ENCODE data around the gene AKR7A2. TPM values are rescaled to one million over a fixed set of nuclear protein-coding genes. Genes with fewer than 3 reads are reported as not detected.

The AKR7A2 gene
- polyA plus RNA-seq, 2 donors: 9.4 to 52.6 TPM

GRCh38 chr1:19338323-19338762 lies 26.4 kb upstream of the AKR7A2 start:
- H3K4me3 ChIP-seq (ENCODE audit: low read depth in 1 of 2, low read length in 2 of 2): no peak overlapping the region
- H3K9me3 ChIP-seq (ENCODE audit: control insufficient read depth in 2 of 2, insufficient read depth in 1 of 2, low read depth in 1 of 2, low read length in 1 of 2): no peaks in the 10 kb centered on the region
- no peaks in the 10 kb centered on the region for H3K27me3 ChIP-seq (ENCODE audit: control insufficient read depth in 1 of 2, insufficient read depth in 2 of 2, low read length in 2 of 2)
- WGBS, 2 donors: 75 to 82% methylated on average over 27 of the region's 27 CpGs
- H3K36me3 ChIP-seq (ENCODE audit: control insufficient read depth in 2 of 2, insufficient read depth in 2 of 2, low read length in 1 of 2): peaks cover 4 to 32% of the 10 kb centered on the region in 2 donors
- no peak overlapping the region for H3K27ac ChIP-seq (ENCODE audit: low read depth in 2 of 2, low read length in 1 of 2)
- no peaks in the 10 kb centered on the region for H3K4me1 ChIP-seq (ENCODE audit: control insufficient read depth in 2 of 2, insufficient read depth in 2 of 2, low read length in 1 of 2)

- Histone ChIP-seq H3K36me3 (ENCODE audit: control insufficient read depth in 2 of 2, insufficient read depth in 2 of 2, low read length in 1 of 2) (peaks cover 4 to 24% of the 10 kb centered on the region in 2 donors), H3K27me3 (ENCODE audit: control insufficient read depth in 1 of 2, insufficient read depth in 2 of 2, low read length in 2 of 2) (no peaks in the 10 kb centered on the region), H3K4me3 (ENCODE audit: low read depth in 1 of 2, low read length in 2 of 2) (no peak overlapping the region), H3K27ac (ENCODE audit: low read depth in 2 of 2, low read length in 1 of 2) (no peak overlapping the region), H3K4me1 (ENCODE audit: control insufficient read depth in 2 of 2, insufficient read depth in 2 of 2, low read length in 1 of 2) (no peaks in the 10 kb centered on the region), H3K9me3 (ENCODE audit: control insufficient read depth in 2 of 2, insufficient read depth in 1 of 2, low read depth in 1 of 2, low read length in 1 of 2) (no peaks in the 10 kb centered on the region)
- 83 to 88% methylated on average over 4 of the region's 4 CpGs for WGBS, 2 donors
Measured at GRCh38 chr1:19337289-19337688, 25.3 kb upstream of the AKR7A2 start.

GRCh38 chr1:19336543-19336942 lies 24.6 kb upstream of the AKR7A2 start:
- Histone ChIP-seq H3K4me1 (ENCODE audit: control insufficient read depth in 2 of 2, insufficient read depth in 2 of 2, low read length in 1 of 2) (no peaks in the 10 kb centered on the region), H3K27me3 (ENCODE audit: control insufficient read depth in 1 of 2, insufficient read depth in 2 of 2, low read length in 2 of 2) (no peaks in the 10 kb centered on the region), H3K4me3 (ENCODE audit: low read depth in 1 of 2, low read length in 2 of 2) (no peak overlapping the region), H3K36me3 (ENCODE audit: control insufficient read depth in 2 of 2, insufficient read depth in 2 of 2, low read length in 1 of 2) (peaks cover 4 to 19% of the 10 kb centered on the region in 2 donors), H3K27ac (ENCODE audit: low read depth in 2 of 2, low read length in 1 of 2) (no peak overlapping the region), H3K9me3 (ENCODE audit: control insufficient read depth in 2 of 2, insufficient read depth in 1 of 2, low read depth in 1 of 2, low read length in 1 of 2) (no peaks in the 10 kb centered on the region)
- WGBS, 2 donors: 79% methylated on average over 7 of the region's 7 CpGs

- no peak overlapping the region for H3K27ac ChIP-seq (ENCODE audit: low read depth in 2 of 2, low read length in 1 of 2)
Measured at GRCh38 chr1:19333587-19334354, 21.8 kb upstream of the AKR7A2 start.

GRCh38 chr1:19332832-19333231 lies 20.9 kb upstream of the AKR7A2 start:
- WGBS, 2 donors: 87 to 88% methylated on average over 12 of the region's 12 CpGs
- no peaks in the 10 kb centered on the region for H3K27me3 ChIP-seq (ENCODE audit: control insufficient read depth in 1 of 2, insufficient read depth in 2 of 2, low read length in 2 of 2)
- H3K9me3 ChIP-seq (ENCODE audit: control insufficient read depth in 2 of 2, insufficient read depth in 1 of 2, low read depth in 1 of 2, low read length in 1 of 2): no peaks in the 10 kb centered on the region
- no peak overlapping the region for H3K4me3 ChIP-seq (ENCODE audit: low read depth in 1 of 2, low read length in 2 of 2)
- H3K27ac ChIP-seq (ENCODE audit: low read depth in 2 of 2, low read length in 1 of 2): no peak overlapping the region
- no peaks in the 10 kb centered on the region for H3K4me1 ChIP-seq (ENCODE audit: control insufficient read depth in 2 of 2, insufficient read depth in 2 of 2, low read length in 1 of 2)
- H3K36me3 ChIP-seq (ENCODE audit: control insufficient read depth in 2 of 2, insufficient read depth in 2 of 2, low read length in 1 of 2): peaks cover 2 to 13% of the 10 kb centered on the region in 2 donors

More at GRCh38 chr1:19333587-19334354, 21.8 kb upstream of the AKR7A2 start:
- Histone ChIP-seq H3K4me3 (ENCODE audit: low read depth in 1 of 2, low read length in 2 of 2) (no peak overlapping the region), H3K9me3 (ENCODE audit: control insufficient read depth in 2 of 2, insufficient read depth in 1 of 2, low read depth in 1 of 2, low read length in 1 of 2) (no peaks in the 10 kb centered on the region), H3K36me3 (ENCODE audit: control insufficient read depth in 2 of 2, insufficient read depth in 2 of 2, low read length in 1 of 2) (peaks cover 0 to 12% of the 10 kb centered on the region in 2 donors), H3K4me1 (ENCODE audit: control insufficient read depth in 2 of 2, insufficient read depth in 2 of 2, low read length in 1 of 2) (no peaks in the 10 kb centered on the region), H3K27me3 (ENCODE audit: control insufficient read depth in 1 of 2, insufficient read depth in 2 of 2, low read length in 2 of 2) (no peaks in the 10 kb centered on the region)
- WGBS, 2 donors: 79 to 81% methylated on average over 9 of the region's 9 CpGs

- H3K36me3 ChIP-seq (ENCODE audit: control insufficient read depth in 2 of 2, insufficient read depth in 2 of 2, low read length in 1 of 2): peaks cover 5 to 21% of the 10 kb centered on the region in 2 donors
- no peak overlapping the region for H3K4me3 ChIP-seq (ENCODE audit: low read depth in 1 of 2, low read length in 2 of 2)
- no peaks in the 10 kb centered on the region for H3K27me3 ChIP-seq (ENCODE audit: control insufficient read depth in 1 of 2, insufficient read depth in 2 of 2, low read length in 2 of 2)
- H3K9me3 ChIP-seq (ENCODE audit: control insufficient read depth in 2 of 2, insufficient read depth in 1 of 2, low read depth in 1 of 2, low read length in 1 of 2): no peaks in the 10 kb centered on the region
- H3K4me1 ChIP-seq (ENCODE audit: control insufficient read depth in 2 of 2, insufficient read depth in 2 of 2, low read length in 1 of 2): no peaks in the 10 kb centered on the region
- H3K27ac ChIP-seq (ENCODE audit: low read depth in 2 of 2, low read length in 1 of 2): no peak overlapping the region
- WGBS, 2 donors: 75 to 85% methylated on average over 13 of the region's 13 CpGs
Measured at GRCh38 chr1:19331262-19331878, 19.4 kb upstream of the AKR7A2 start.

- no peak overlapping the region for H3K27ac ChIP-seq (ENCODE audit: low read depth in 2 of 2, low read length in 1 of 2)
- no peaks in the 10 kb centered on the region for H3K4me1 ChIP-seq (ENCODE audit: control insufficient read depth in 2 of 2, insufficient read depth in 2 of 2, low read length in 1 of 2)
- H3K27me3 ChIP-seq (ENCODE audit: control insufficient read depth in 1 of 2, insufficient read depth in 2 of 2, low read length in 2 of 2): no peaks in the 10 kb centered on the region
- H3K9me3 ChIP-seq (ENCODE audit: control insufficient read depth in 2 of 2, insufficient read depth in 1 of 2, low read depth in 1 of 2, low read length in 1 of 2): no peaks in the 10 kb centered on the region
- WGBS, 2 donors: 86 to 89% methylated on average over 14 of the region's 14 CpGs
- peaks cover 5 to 27% of the 10 kb centered on the region in 2 donors for H3K36me3 ChIP-seq (ENCODE audit: control insufficient read depth in 2 of 2, insufficient read depth in 2 of 2, low read length in 1 of 2)
- no peak overlapping the region for H3K4me3 ChIP-seq (ENCODE audit: low read depth in 1 of 2, low read length in 2 of 2)
Measured at GRCh38 chr1:19330449-19331135, 18.6 kb upstream of the AKR7A2 start.

GRCh38 chr1:19329611-19330010 lies 17.7 kb upstream of the AKR7A2 start:
- 94 to 95% methylated on average over 5 of the region's 5 CpGs for WGBS, 2 donors
- H3K9me3 ChIP-seq (ENCODE audit: control insufficient read depth in 2 of 2, insufficient read depth in 1 of 2, low read depth in 1 of 2, low read length in 1 of 2): no peaks in the 10 kb centered on the region
- no peak overlapping the region for H3K27ac ChIP-seq (ENCODE audit: low read depth in 2 of 2, low read length in 1 of 2)
- no peaks in the 10 kb centered on the region for H3K4me1 ChIP-seq (ENCODE audit: control insufficient read depth in 2 of 2, insufficient read depth in 2 of 2, low read length in 1 of 2)
- peaks cover 12 to 34% of the 10 kb centered on the region in 2 donors for H3K36me3 ChIP-seq (ENCODE audit: control insufficient read depth in 2 of 2, insufficient read depth in 2 of 2, low read length in 1 of 2)
- H3K4me3 ChIP-seq (ENCODE audit: low read depth in 1 of 2, low read length in 2 of 2): no peak overlapping the region
- no peaks in the 10 kb centered on the region for H3K27me3 ChIP-seq (ENCODE audit: control insufficient read depth in 1 of 2, insufficient read depth in 2 of 2, low read length in 2 of 2)

- Histone ChIP-seq H3K4me3 (ENCODE audit: low read depth in 1 of 2, low read length in 2 of 2) (no peak overlapping the region), H3K4me1 (ENCODE audit: control insufficient read depth in 2 of 2, insufficient read depth in 2 of 2, low read length in 1 of 2) (no peaks in the 10 kb centered on the region), H3K27me3 (ENCODE audit: control insufficient read depth in 1 of 2, insufficient read depth in 2 of 2, low read length in 2 of 2) (no peaks in the 10 kb centered on the region), H3K9me3 (ENCODE audit: control insufficient read depth in 2 of 2, insufficient read depth in 1 of 2, low read depth in 1 of 2, low read length in 1 of 2) (no peaks in the 10 kb centered on the region), H3K36me3 (ENCODE audit: control insufficient read depth in 2 of 2, insufficient read depth in 2 of 2, low read length in 1 of 2) (peaks cover 13 to 39% of the 10 kb centered on the region in 2 donors), H3K27ac (ENCODE audit: low read depth in 2 of 2, low read length in 1 of 2) (no peak overlapping the region)
- WGBS, 2 donors: 90% methylated on average over 13 of the region's 13 CpGs
Measured at GRCh38 chr1:19329188-19329587, 17.2 kb upstream of the AKR7A2 start.

Measured in esophagus (tissue), 2 donors.